ENCODE measurements around the gene MIER2. TPM values are rescaled to one million over a fixed set of nuclear protein-coding genes. Genes with fewer than 3 reads are reported as not detected.
A peak's percentile ranks its signal among the peaks of the same experiment; 100 is the strongest.
"Not testable (repeated sequence)": the region's sequence is repeated elsewhere in the genome, so short reads cannot be mapped to it uniquely, and the experiment has no call there.

MIER2 gene
- total RNA-seq, 1 donor from 2014 or later, result 21.8 TPM

- intact Hi-C loops (cut with DNase I), result loop anchor here (5.0 kb wide), 1 partner anchor 105 kb away; no protein-coding TSS in a partner anchor
- not testable (repeated sequence) for DNase-seq (ENCODE audit: low spot score)
Measured at GRCh38 chr19:381901-382300, 37.3 kb upstream of the MIER2 start.

GRCh38 chr19:380618-381219 lies 36.1 kb upstream of the MIER2 start:
- intact Hi-C loops (cut with DNase I), result loop anchor here (5.0 kb wide), 1 partner anchor 107 kb away; no protein-coding TSS in a partner anchor
- not testable (repeated sequence) for DNase-seq (ENCODE audit: low spot score)

GRCh38 chr19:379796-380195 lies 35.2 kb upstream of the MIER2 start:
- intact Hi-C loops (cut with DNase I), result loop anchor here (5.0 kb wide), 1 partner anchor 108 kb away; no protein-coding TSS in a partner anchor
- DNase-seq (ENCODE audit: low spot score), result no peak

- intact Hi-C loops (cut with DNase I), result no loop called here
Measured at GRCh38 chr19:378706-379105, 34.1 kb upstream of the MIER2 start.

GRCh38 chr19:377801-378581 lies 33.4 kb upstream of the MIER2 start:
- no peak for DNase-seq (ENCODE audit: low spot score)
- intact Hi-C loops (cut with DNase I), result no loop called here

More at GRCh38 chr19:378706-379105, 34.1 kb upstream of the MIER2 start:
- DNase-seq (ENCODE audit: low spot score), result no peak

- intact Hi-C loops (cut with DNase I), result no loop called here
Measured at GRCh38 chr19:376111-376470, 31.5 kb upstream of the MIER2 start.

GRCh38 chr19:375395-376110 lies 31.0 kb upstream of the MIER2 start:
- intact Hi-C loops (cut with DNase I), result no loop called here
- no peak for DNase-seq (ENCODE audit: low spot score)

More at GRCh38 chr19:376111-376470, 31.5 kb upstream of the MIER2 start:
- no peak for DNase-seq (ENCODE audit: low spot score)

- intact Hi-C loops (cut with DNase I), result no loop called here
- no peak for DNase-seq (ENCODE audit: low spot score)
Measured at GRCh38 chr19:374886-375235, 30.3 kb upstream of the MIER2 start.

- DNase-seq (ENCODE audit: low spot score), result no peak
- intact Hi-C loops (cut with DNase I), result no loop called here
Measured at GRCh38 chr19:374183-374885, 29.7 kb upstream of the MIER2 start.

- no peak for DNase-seq (ENCODE audit: low spot score)
- intact Hi-C loops (cut with DNase I), result no loop called here
Measured at GRCh38 chr19:373391-374182, 29.0 kb upstream of the MIER2 start.

- intact Hi-C loops (cut with DNase I), result no loop called here
- peak; percentile 80 for DNase-seq (ENCODE audit: low spot score)
Measured at GRCh38 chr19:372306-372890, 27.8 kb upstream of the MIER2 start.

GRCh38 chr19:371501-372168 lies 27.0 kb upstream of the MIER2 start:
- no peak for DNase-seq (ENCODE audit: low spot score)
- intact Hi-C loops (cut with DNase I), result no loop called here

- intact Hi-C loops (cut with DNase I), result no loop called here
- no peak for DNase-seq (ENCODE audit: low spot score)
Measured at GRCh38 chr19:370641-371330, 26.2 kb upstream of the MIER2 start.

GRCh38 chr19:369876-370275 lies 25.3 kb upstream of the MIER2 start:
- no peak for DNase-seq (ENCODE audit: low spot score)
- intact Hi-C loops (cut with DNase I), result no loop called here

- intact Hi-C loops (cut with DNase I), result no loop called here
- DNase-seq (ENCODE audit: low spot score), result peak; percentile 47
Measured at GRCh38 chr19:369256-369655, 24.7 kb upstream of the MIER2 start.

- no peak for DNase-seq (ENCODE audit: low spot score)
- intact Hi-C loops (cut with DNase I), result no loop called here
Measured at GRCh38 chr19:368630-369024, 24.0 kb upstream of the MIER2 start.

GRCh38 chr19:367963-368629 lies 23.5 kb upstream of the MIER2 start:
- intact Hi-C loops (cut with DNase I), result no loop called here
- DNase-seq (ENCODE audit: low spot score), result no peak
